ENCODE data around the gene TTC7B. TPM values are rescaled to one million over a fixed set of nuclear protein-coding genes. Genes with fewer than 3 reads are reported as not detected.

Gene TTC7B
- polyA plus RNA-seq, 1 donor from 2014 or later, result 19.9 TPM

- Histone ChIP-seq H3K27me3 (ENCODE audit: insufficient read depth, low read depth, low read length) (no peaks in the 10 kb centered on the region), H3K4me3 (ENCODE audit: low read length) (no peak overlapping the region), H3K36me3 (ENCODE audit: insufficient read depth, low read length) (no peaks in the 10 kb centered on the region), H2AFZ (ENCODE audit: low read depth, low read length) (no peak overlapping the region), H3K27ac (ENCODE audit: low read length) (no peak overlapping the region), H3K9me2 (ENCODE audit: insufficient read depth, low read length) (no peaks in the 10 kb centered on the region), H3K9me3 (ENCODE audit: low read length) (no peaks in the 10 kb centered on the region), H3K9ac (ENCODE audit: low read length) (no peak overlapping the region), H3K4me2 (ENCODE audit: low read length) (no peak overlapping the region), H3K79me2 (replicated peaks; ENCODE audit: insufficient read depth, low read length) (no peaks in the 10 kb centered on the region), H3F3A (ENCODE audit: insufficient read depth, low read length, poor library complexity, severe bottlenecking) (no peaks in the 10 kb centered on the region), H4K20me1 (ENCODE audit: insufficient read depth) (no peaks in the 10 kb centered on the region)
- TF ChIP-seq REST (IDR thresholded peaks at IDR 0.05; ENCODE audit: borderline replicate concordance) (no peak), CTCF (IDR thresholded peaks at IDR 0.05; ENCODE audit: poor library complexity, severe bottlenecking) (no peak), TAF1 (IDR thresholded peaks at IDR 0.05; ENCODE audit: low read depth) (no peak), RAD21 (conservative IDR thresholded peaks at IDR 0.05) (no peak), EP300 (conservative IDR thresholded peaks at IDR 0.05; ENCODE audit: poor library complexity, severe bottlenecking) (no peak), POLR2AphosphoS5 (IDR thresholded peaks at IDR 0.05) (no peak), MXI1 (conservative IDR thresholded peaks at IDR 0.05; ENCODE audit: poor library complexity, severe bottlenecking) (no peak), SMC3 (conservative IDR thresholded peaks at IDR 0.05; ENCODE audit: poor library complexity) (no peak), EZH2 (IDR thresholded peaks at IDR 0.05; ENCODE audit: borderline replicate concordance, insufficient read depth, low read length, poor library complexity, severe bottlenecking) (no peak)
Measured at GRCh38 chr14:90629471-90629870, 186.8 kb downstream of the TTC7B start.

GRCh38 chr14:90628825-90629224, 187.4 kb downstream of the TTC7B start:
- H3K79me2 ChIP-seq (replicated peaks; ENCODE audit: insufficient read depth, low read length), result no peaks in the 10 kb centered on the region
- H3K4me2 ChIP-seq (ENCODE audit: low read length), result no peak overlapping the region
- H3K27me3 ChIP-seq (ENCODE audit: insufficient read depth, low read depth, low read length), result no peaks in the 10 kb centered on the region
- H3K9me3 ChIP-seq (ENCODE audit: low read length), result no peaks in the 10 kb centered on the region
- H3F3A ChIP-seq (ENCODE audit: insufficient read depth, low read length, poor library complexity, severe bottlenecking), result no peaks in the 10 kb centered on the region
- no peak overlapping the region for H2AFZ ChIP-seq (ENCODE audit: low read depth, low read length)
- H4K20me1 ChIP-seq (ENCODE audit: insufficient read depth), result no peaks in the 10 kb centered on the region
- H3K9me2 ChIP-seq (ENCODE audit: insufficient read depth, low read length), result no peaks in the 10 kb centered on the region
- H3K36me3 ChIP-seq (ENCODE audit: insufficient read depth, low read length), result no peaks in the 10 kb centered on the region
- no peak overlapping the region for H3K27ac ChIP-seq (ENCODE audit: low read length)
- TF ChIP-seq SMC3 (conservative IDR thresholded peaks at IDR 0.05; ENCODE audit: poor library complexity) (no peak), TAF1 (IDR thresholded peaks at IDR 0.05; ENCODE audit: low read depth) (no peak), MXI1 (conservative IDR thresholded peaks at IDR 0.05; ENCODE audit: poor library complexity, severe bottlenecking) (no peak), CTCF (IDR thresholded peaks at IDR 0.05; ENCODE audit: poor library complexity, severe bottlenecking) (no peak), RAD21 (conservative IDR thresholded peaks at IDR 0.05) (no peak), REST (IDR thresholded peaks at IDR 0.05; ENCODE audit: borderline replicate concordance) (no peak), EP300 (conservative IDR thresholded peaks at IDR 0.05; ENCODE audit: poor library complexity, severe bottlenecking) (no peak), POLR2AphosphoS5 (IDR thresholded peaks at IDR 0.05) (no peak), EZH2 (IDR thresholded peaks at IDR 0.05; ENCODE audit: borderline replicate concordance, insufficient read depth, low read length, poor library complexity, severe bottlenecking) (no peak)
- no peak overlapping the region for H3K4me3 ChIP-seq (ENCODE audit: low read length)
- H3K9ac ChIP-seq (ENCODE audit: low read length), result no peak overlapping the region
